T-cell (primary cell): ENCODE measurements around the gene CCDC146. TPM values are rescaled to one million over a fixed set of nuclear protein-coding genes. Genes with fewer than 3 reads are reported as not detected.
"Not testable (repeated sequence)": the region's sequence is repeated elsewhere in the genome, so short reads cannot be mapped to it uniquely, and the experiment has no call there.

Experiments used
- ATAC-seq, 4 experiments: fragments of 200-7000 bp in 3 of 4; fragments of 150-1000 bp in 1 of 4; cut with Tn5 transposase; replicated peaks in 1 of 4; 1 replicate in 3 of 4; 2 replicates in 1 of 4; pipeline ENCODE4 v1.10.0; 2021; ENCODE audit warnings: moderate library complexity in 3 of 4, mild to moderate bottlenecking in 2 of 4, moderate number of reproducible peaks in 1 of 4
- CTCF ChIA-PET, 2 donors: fragments of 300-600 bp; sonication (Branson Sonifier 250); formaldehyde crosslinking; loops; one replicate each; lab custom pipeline; 2022; ENCODE audit warnings: antibody characterized with exemption in 2 of 2; lab: Charles Lee
- POLR2A ChIA-PET, 2 donors: fragments of 300-600 bp; sonication (Branson Sonifier 250); formaldehyde crosslinking; loops; one replicate each; lab custom pipeline; 2022; ENCODE audit warnings: antibody characterized with exemption in 2 of 2; lab: Charles Lee
- DNase-seq, 35 experiments: peaks; one replicate each; pipeline versions ENCODE4 v3.0.0 to v3.0.0-alpha.2; 2013 to 2023
- H3K27ac ChIP-seq: one replicate; pipeline ENCODE4 v1.5.1; 2013; ENCODE audit warnings: low read length
- H3K27me3 ChIP-seq, 2 experiments: replicated peaks in 1 of 2; 1 replicate in 1 of 2; 2 replicates in 1 of 2; pipeline versions ENCODE4 v1.6.1 to v1.7.0; 2013; ENCODE audit warnings: low read length in 1 of 2, mixed read lengths in 1 of 2; ENCODE audit not compliant: control insufficient read depth in 2 of 2, insufficient read depth in 2 of 2; ENCODE audit errors: extremely low read depth in 1 of 2
- H3K36me3 ChIP-seq, 2 donors: 1 replicate in 1 of 2; 2 replicates in 1 of 2; pipeline versions ENCODE4 v1.6.1 to v1.7.0; 2013; ENCODE audit warnings: low read length in 1 of 2; ENCODE audit not compliant: control insufficient read depth in 2 of 2, insufficient read depth in 1 of 2; ENCODE audit errors: extremely low read depth in 1 of 2
- H3K4me1 ChIP-seq, 2 experiments: 1 replicate in 1 of 2; 2 replicates in 1 of 2; pipeline versions ENCODE4 v1.6.1 to v1.7.0; 2013; ENCODE audit warnings: low read length in 2 of 2, mixed read lengths in 1 of 2; ENCODE audit not compliant: insufficient read depth in 2 of 2, control insufficient read depth in 1 of 2; ENCODE audit errors: extremely low read depth in 1 of 2
- H3K4me3 ChIP-seq, 2 donors: 1 replicate in 1 of 2; 2 replicates in 1 of 2; pipeline versions ENCODE4 v1.5.1 to v1.7.0; 2013; ENCODE audit warnings: mild to moderate bottlenecking in 2 of 2, low read length in 1 of 2, moderate library complexity in 1 of 2; ENCODE audit not compliant: control insufficient read depth in 1 of 2; ENCODE audit errors: extremely low read depth in 1 of 2
- H3K9me3 ChIP-seq: 2 replicates; pipeline ENCODE4 v1.7.0; 2013
- H3K27ac Mint-ChIP-seq, 2 donors: one replicate each; pipeline ENCODE4 v1.8.0; 2020 to 2021; ENCODE audit warnings: mild to moderate bottlenecking in 2 of 2, mixed read lengths in 2 of 2
- H3K27me3 Mint-ChIP-seq, 2 donors: one replicate each; pipeline ENCODE4 v1.8.0; 2021 to 2022; ENCODE audit warnings: mixed read lengths in 2 of 2
- H3K36me3 Mint-ChIP-seq: one replicate; pipeline ENCODE4 v1.8.0; 2021; ENCODE audit warnings: mixed read lengths
- H3K4me1 Mint-ChIP-seq, 3 donors: one replicate each; pipeline ENCODE4 v1.8.0; 2020 to 2022; ENCODE audit warnings: mixed read lengths in 3 of 3, mild to moderate bottlenecking in 1 of 3
- H3K4me3 Mint-ChIP-seq, 3 donors: one replicate each; pipeline ENCODE4 v1.8.0; 2020 to 2022; ENCODE audit warnings: mild to moderate bottlenecking in 3 of 3, mixed read lengths in 3 of 3, moderate library complexity in 3 of 3
- H3K9me3 Mint-ChIP-seq, 3 donors: one replicate each; pipeline ENCODE4 v1.8.0; 2020 to 2022; ENCODE audit warnings: mixed read lengths in 3 of 3
- WGBS: methylation state at CpG from one replicate; pipeline ENCODE4 v1.1.5; 2013; ENCODE audit warnings: missing lambda C conversion rate; ENCODE audit not compliant: insufficient coverage; 5-methylcytosine and 5-hydroxymethylcytosine counted together
- total RNA-seq, 35 experiments: library from RNA in 6 of 35; stranded (reverse) in 6 of 35; fragments of 120-200 nt in 1 of 35; gene quantifications; one replicate each; pipeline versions ENCODE4 v1.2.1 to v1.2.4 and lab custom pipeline; 2013 to 2026

The CCDC146 gene
- total RNA-seq, 5 donors from 2014 or later (not counting 1 experiment from before 2014, with no cell fraction given): 10.6 to 14.7 (median 14.1) TPM

GRCh38 chr7:77177321-77177904, 55.0 kb downstream of the CCDC146 start:
- H3K9me3 ChIP-seq, H3K27ac Mint-ChIP-seq, H3K4me3 ChIP-seq, H3K4me3 Mint-ChIP-seq, H3K9me3 Mint-ChIP-seq, H3K36me3 Mint-ChIP-seq, H3K27me3 ChIP-seq, H3K36me3 ChIP-seq, H3K27ac ChIP-seq, POLR2A ChIA-PET, CTCF ChIA-PET, H3K27me3 Mint-ChIP-seq, ATAC-seq, DNase-seq, H3K4me1 Mint-ChIP-seq, H3K4me1 ChIP-seq: not testable (repeated sequence)
- no CpG with 5 or more reads among the region's 9 CpGs for WGBS

DNA sequence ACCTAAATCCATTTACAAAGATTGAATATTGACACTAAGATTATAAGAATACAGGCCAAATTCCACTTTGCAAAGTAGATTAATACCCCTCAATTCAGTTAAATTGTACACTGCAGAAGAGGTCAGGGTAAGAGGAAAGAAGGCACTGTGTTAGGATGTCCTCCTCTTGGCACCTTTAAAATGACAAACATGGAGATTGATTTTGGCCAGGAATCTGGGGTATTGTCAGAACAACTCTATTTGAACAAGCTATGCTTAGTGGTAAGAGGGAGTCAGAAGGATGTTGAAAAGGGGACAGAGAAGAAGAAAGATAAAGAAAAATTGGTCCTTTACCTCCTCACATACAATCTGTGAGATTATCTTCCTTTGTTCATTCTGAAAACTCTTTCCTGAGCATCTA, 55.6 kb downstream of the CCDC146 start:
- POLR2A ChIA-PET, ATAC-seq, H3K27ac Mint-ChIP-seq, H3K36me3 Mint-ChIP-seq, DNase-seq, H3K4me1 Mint-ChIP-seq, H3K4me1 ChIP-seq, H3K36me3 ChIP-seq, H3K27me3 ChIP-seq, CTCF ChIA-PET, H3K4me3 ChIP-seq, H3K9me3 ChIP-seq, H3K27ac ChIP-seq, H3K4me3 Mint-ChIP-seq, H3K27me3 Mint-ChIP-seq, H3K9me3 Mint-ChIP-seq: not testable (repeated sequence)

DNA sequence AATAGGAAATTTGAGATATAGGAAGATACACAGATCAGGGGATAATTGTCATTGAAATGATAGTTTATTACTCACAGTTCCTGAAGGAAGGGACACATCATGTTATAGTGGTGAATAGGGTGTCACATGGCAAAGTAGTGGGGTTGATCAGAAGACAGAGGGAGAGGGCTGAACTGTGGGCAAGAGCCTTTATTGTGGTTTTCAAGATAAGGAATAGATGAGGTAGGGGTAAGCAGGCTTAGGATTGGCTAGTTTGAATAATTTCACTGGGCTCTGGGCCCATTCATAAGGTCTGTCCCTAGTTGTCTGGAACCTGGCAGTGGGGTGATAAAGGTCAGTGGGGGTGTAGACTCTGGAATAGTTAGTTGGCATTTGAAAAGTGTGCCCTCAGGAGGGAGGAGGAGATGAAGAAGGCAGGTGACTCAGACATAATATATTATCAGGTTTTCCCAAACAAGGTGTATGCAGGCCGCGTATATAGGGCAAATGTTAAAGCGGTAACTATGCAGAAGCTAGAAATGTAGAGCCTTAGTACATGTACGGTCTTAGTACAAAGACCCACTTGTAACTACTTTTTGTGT, 58.7 kb downstream of the CCDC146 start:
- Mint-ChIP-seq H3K4me3 (no peak overlapping the region), H3K9me3 (peaks cover 0 to 4% (median 0%) of the 10 kb centered on the region in 3 donors), H3K4me1 (no peaks in the 10 kb centered on the region), H3K36me3 (peaks cover 9% of the 10 kb centered on the region), H3K27me3 (no peaks in the 10 kb centered on the region), H3K27ac (no peak overlapping the region)
- H3K27me3 ChIP-seq: no peaks in the 10 kb centered on the region
- ATAC-seq: no peak
- no CpG with 5 or more reads among the region's 4 CpGs for WGBS
- H3K9me3 ChIP-seq: no peaks in the 10 kb centered on the region
- no peak overlapping the region for H3K4me3 ChIP-seq
- ChIA-PET POLR2A (no interaction called here), CTCF (no interaction called here)
- H3K36me3 ChIP-seq: no peaks in the 10 kb centered on the region
- DNase-seq: no peak
- H3K4me1 ChIP-seq: no peaks in the 10 kb centered on the region
- H3K27ac ChIP-seq: no peak overlapping the region

GRCh38 chr7:77181734-77182133, 59.3 kb downstream of the CCDC146 start:
- H3K27ac Mint-ChIP-seq: no peak overlapping the region
- ChIA-PET CTCF (no interaction called here), POLR2A (no interaction called here)
- Histone ChIP-seq H3K4me1 (no peaks in the 10 kb centered on the region), H3K36me3 (no peaks in the 10 kb centered on the region), H3K27me3 (no peaks in the 10 kb centered on the region), H3K4me3 (no peak overlapping the region), H3K27ac (no peak overlapping the region), H3K9me3 (no peaks in the 10 kb centered on the region)
- ATAC-seq (no peak), DNase-seq (no peak)
- peaks cover 9% of the 10 kb centered on the region for H3K36me3 Mint-ChIP-seq
- peaks cover 0 to 5% (median 0%) of the 10 kb centered on the region in 3 donors for H3K9me3 Mint-ChIP-seq
- no peaks in the 10 kb centered on the region for H3K4me1 Mint-ChIP-seq
- H3K4me3 Mint-ChIP-seq: no peak overlapping the region
- no CpG with 5 or more reads among the region's 3 CpGs for WGBS
- no peaks in the 10 kb centered on the region for H3K27me3 Mint-ChIP-seq

- Mint-ChIP-seq H3K9me3 (peaks cover 0 to 5% (median 0%) of the 10 kb centered on the region in 3 donors), H3K36me3 (peaks cover 9% of the 10 kb centered on the region), H3K27ac (no peak overlapping the region), H3K4me1 (no peaks in the 10 kb centered on the region), H3K4me3 (no peak overlapping the region), H3K27me3 (no peaks in the 10 kb centered on the region)
- DNase-seq (no peak), ATAC-seq (no peak)
- H3K4me3 ChIP-seq: no peak overlapping the region
- H3K9me3 ChIP-seq: no peaks in the 10 kb centered on the region
- ChIA-PET POLR2A (no interaction called here), CTCF (interaction anchor here in 1 of 2 donors (0.6 kb wide), 1 partner anchor 65 kb away, joined by 3 read pairs; no protein-coding TSS in a partner anchor)
- H3K27me3 ChIP-seq: no peaks in the 10 kb centered on the region
- 100% methylated on average over 1 of the region's 1 CpG for WGBS
- H3K36me3 ChIP-seq: no peaks in the 10 kb centered on the region
- no peak overlapping the region for H3K27ac ChIP-seq
- H3K4me1 ChIP-seq: no peaks in the 10 kb centered on the region
These were observed 59.8 kb downstream of the CCDC146 start for GRCh38 chr7:77182261-77182660.

GRCh38 chr7:77184463-77184862, 62.0 kb downstream of the CCDC146 start:
- Mint-ChIP-seq H3K36me3 (peaks cover 9% of the 10 kb centered on the region), H3K27me3 (no peaks in the 10 kb centered on the region), H3K4me3 (no peak overlapping the region), H3K4me1 (no peaks in the 10 kb centered on the region), H3K27ac (no peak overlapping the region), H3K9me3 (peaks cover 0 to 5% (median 0%) of the 10 kb centered on the region in 3 donors)
- ChIA-PET POLR2A (no interaction called here), CTCF (interaction anchor here in 1 of 2 donors (1.0 kb wide), 1 partner anchor 10 kb away, joined by 3 read pairs; no protein-coding TSS in a partner anchor)
- ATAC-seq: no peak
- Histone ChIP-seq H3K9me3 (no peaks in the 10 kb centered on the region), H3K4me3 (no peak overlapping the region), H3K4me1 (no peaks in the 10 kb centered on the region), H3K36me3 (no peaks in the 10 kb centered on the region), H3K27me3 (no peaks in the 10 kb centered on the region), H3K27ac (no peak overlapping the region)
- DNase-seq: no peak
